HG03175 (cell line): Measurements from ENCODE around the gene LRMDA.

ENCODE experiments used
- ATAC-seq: cut with Tn5 transposase; IDR thresholded peaks from one replicate; pipeline ENCODE4 v1.9.1; 2021; ENCODE audit warnings: mild to moderate bottlenecking, moderate library complexity; ENCODE audit not compliant: unreplicated experiment

Gene LRMDA

GRCh38 chr10:75694269-75694668, 262.8 kb downstream of the LRMDA start:
- no peak for ATAC-seq

GRCh38 chr10:75694790-75695189, 263.4 kb downstream of the LRMDA start:
- ATAC-seq = no peak

GRCh38 chr10:75695994-75696393, 264.6 kb downstream of the LRMDA start:
- no peak for ATAC-seq

- ATAC-seq = no peak
Observed at GRCh38 chr10:75696536-75696935, 265.1 kb downstream of the LRMDA start.

- ATAC-seq = no peak
Observed at GRCh38 chr10:75703191-75703854, 271.9 kb downstream of the LRMDA start.

- ATAC-seq = no peak
Observed at GRCh38 chr10:75705426-75705825, 274.0 kb downstream of the LRMDA start.

GRCh38 chr10:75707080-75707840, 275.8 kb downstream of the LRMDA start:
- ATAC-seq = no peak

GRCh38 chr10:75708060-75708459, 276.6 kb downstream of the LRMDA start:
- no peak for ATAC-seq

GRCh38 chr10:75709245-75709644, 277.8 kb downstream of the LRMDA start:
- ATAC-seq = no peak

- ATAC-seq = no peak
Observed at GRCh38 chr10:75709811-75710210, 278.4 kb downstream of the LRMDA start.

GRCh38 chr10:75712242-75712880, 280.9 kb downstream of the LRMDA start:
- ATAC-seq = no peak

- no peak for ATAC-seq
Observed at GRCh38 chr10:75716506-75716905, 285.1 kb downstream of the LRMDA start.

GRCh38 chr10:75717126-75717916, 285.9 kb downstream of the LRMDA start:
- no peak for ATAC-seq

GRCh38 chr10:75718991-75719390, 287.6 kb downstream of the LRMDA start:
- ATAC-seq = no peak

GRCh38 chr10:75720157-75720556, 288.7 kb downstream of the LRMDA start:
- no peak for ATAC-seq

GRCh38 chr10:75722020-75722419, 290.6 kb downstream of the LRMDA start:
- ATAC-seq = no peak

- no peak for ATAC-seq
Observed at GRCh38 chr10:75722609-75723008, 291.2 kb downstream of the LRMDA start.

GRCh38 chr10:75723319-75723980, 292.0 kb downstream of the LRMDA start:
- no peak for ATAC-seq

GRCh38 chr10:75724047-75724446, 292.6 kb downstream of the LRMDA start:
- no peak for ATAC-seq
